Measurements from ENCODE around the gene RUSC2.

DNA sequence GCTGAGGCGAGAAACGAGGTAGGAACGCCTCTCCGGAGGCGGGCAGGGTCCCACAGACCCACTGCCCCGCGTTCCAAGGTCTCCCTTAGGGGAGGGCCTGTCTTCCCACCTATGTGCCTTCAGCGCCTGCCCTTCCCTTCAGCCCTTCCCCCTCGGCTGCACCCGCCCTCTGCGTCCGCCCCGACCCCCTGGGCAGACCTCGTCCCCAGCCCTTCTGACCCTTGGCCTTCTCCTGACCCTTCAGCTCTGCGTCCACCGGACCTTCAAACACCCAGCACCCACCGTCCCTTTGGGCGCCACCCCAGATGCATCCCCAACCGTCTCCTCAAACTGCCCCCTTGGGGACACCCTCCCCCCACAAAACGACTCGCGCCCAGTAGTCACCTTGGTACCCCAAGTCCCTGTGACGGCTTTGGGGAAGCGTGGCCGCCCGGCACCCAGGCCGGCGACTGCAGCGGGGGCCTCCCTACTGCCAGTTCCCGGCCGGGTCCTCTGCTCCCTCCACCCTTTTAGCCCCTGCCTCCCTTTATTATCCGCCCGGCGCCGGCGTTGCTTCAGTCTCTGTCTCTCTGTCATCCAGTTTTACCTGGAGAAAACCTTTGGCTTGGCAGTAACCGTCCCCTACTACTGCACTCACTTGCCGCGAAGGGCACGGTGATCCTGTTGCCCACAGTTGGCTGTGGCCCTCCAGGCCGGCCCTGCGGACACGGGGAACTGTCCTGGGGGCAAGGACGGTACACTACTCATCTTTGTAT, 421 bp downstream of the RUSC2 start:
- TF ChIP-seq, protein P1, sequence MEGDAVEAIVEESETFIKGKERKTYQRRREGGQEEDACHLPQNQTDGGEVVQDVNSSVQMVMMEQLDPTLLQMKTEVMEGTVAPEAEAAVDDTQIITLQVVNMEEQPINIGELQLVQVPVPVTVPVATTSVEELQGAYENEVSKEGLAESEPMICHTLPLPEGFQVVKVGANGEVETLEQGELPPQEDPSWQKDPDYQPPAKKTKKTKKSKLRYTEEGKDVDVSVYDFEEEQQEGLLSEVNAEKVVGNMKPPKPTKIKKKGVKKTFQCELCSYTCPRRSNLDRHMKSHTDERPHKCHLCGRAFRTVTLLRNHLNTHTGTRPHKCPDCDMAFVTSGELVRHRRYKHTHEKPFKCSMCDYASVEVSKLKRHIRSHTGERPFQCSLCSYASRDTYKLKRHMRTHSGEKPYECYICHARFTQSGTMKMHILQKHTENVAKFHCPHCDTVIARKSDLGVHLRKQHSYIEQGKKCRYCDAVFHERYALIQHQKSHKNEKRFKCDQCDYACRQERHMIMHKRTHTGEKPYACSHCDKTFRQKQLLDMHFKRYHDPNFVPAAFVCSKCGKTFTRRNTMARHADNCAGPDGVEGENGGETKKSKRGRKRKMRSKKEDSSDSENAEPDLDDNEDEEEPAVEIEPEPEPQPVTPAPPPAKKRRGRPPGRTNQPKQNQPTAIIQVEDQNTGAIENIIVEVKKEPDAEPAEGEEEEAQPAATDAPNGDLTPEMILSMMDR (IDR thresholded peaks at IDR 0.05; ENCODE audit: poor library complexity) = no peak
- no peak for TF ChIP-seq EZH2 (IDR thresholded peaks at IDR 0.05; ENCODE audit: borderline replicate concordance)

Data from hepatocyte (in vitro differentiated cells).